HG03066 (cell line): ENCODE data around the gene PLEKHM3.
"Not testable (repeated sequence)": the region's sequence is repeated elsewhere in the genome, so short reads cannot be mapped to it uniquely, and the experiment has no call there.

ENCODE experiments used
- ATAC-seq: cut with Tn5 transposase; IDR thresholded peaks from one replicate; pipeline ENCODE4 v1.9.1; 2021; ENCODE audit warnings: low read depth; ENCODE audit not compliant: unreplicated experiment

The PLEKHM3 gene

DNA sequence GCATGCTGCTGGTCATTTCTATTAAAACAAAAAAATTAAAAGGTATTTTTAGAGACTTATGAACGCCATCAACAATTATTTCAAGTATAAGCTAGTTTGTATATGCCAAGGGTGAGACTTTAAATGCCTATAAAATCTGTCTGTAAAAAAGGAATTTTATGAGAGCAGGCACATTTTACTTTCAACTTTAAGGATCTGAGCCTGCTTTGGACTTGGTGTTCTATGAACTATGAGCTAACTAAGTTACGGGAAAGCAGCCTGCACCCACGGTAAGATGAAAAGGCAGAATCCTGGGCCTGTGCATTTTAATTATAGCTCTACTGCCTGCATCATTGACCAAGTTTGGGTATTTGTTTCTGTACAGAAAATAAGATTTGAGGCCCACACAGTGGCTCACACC is 95.4 kb downstream of the PLEKHM3 start:
- no peak for ATAC-seq

- no peak for ATAC-seq
Measured at GRCh38 chr2:207928079-207928478, 97.2 kb downstream of the PLEKHM3 start.

DNA sequence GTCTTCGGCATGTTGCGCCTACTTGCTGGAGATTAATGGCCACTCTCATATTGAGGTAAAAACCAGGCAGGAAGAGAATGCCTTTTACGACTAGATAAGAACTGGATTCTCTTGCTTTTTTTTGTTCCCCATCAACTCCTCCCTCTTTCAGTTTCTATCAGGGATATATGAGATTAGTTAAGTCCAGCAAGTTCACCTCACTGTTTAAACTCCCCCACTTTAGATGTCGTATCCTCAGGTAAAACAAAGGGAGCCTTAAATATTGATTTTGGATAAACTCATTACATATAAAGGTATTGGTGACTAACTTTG is 98.4 kb downstream of the PLEKHM3 start:
- no peak for ATAC-seq

DNA sequence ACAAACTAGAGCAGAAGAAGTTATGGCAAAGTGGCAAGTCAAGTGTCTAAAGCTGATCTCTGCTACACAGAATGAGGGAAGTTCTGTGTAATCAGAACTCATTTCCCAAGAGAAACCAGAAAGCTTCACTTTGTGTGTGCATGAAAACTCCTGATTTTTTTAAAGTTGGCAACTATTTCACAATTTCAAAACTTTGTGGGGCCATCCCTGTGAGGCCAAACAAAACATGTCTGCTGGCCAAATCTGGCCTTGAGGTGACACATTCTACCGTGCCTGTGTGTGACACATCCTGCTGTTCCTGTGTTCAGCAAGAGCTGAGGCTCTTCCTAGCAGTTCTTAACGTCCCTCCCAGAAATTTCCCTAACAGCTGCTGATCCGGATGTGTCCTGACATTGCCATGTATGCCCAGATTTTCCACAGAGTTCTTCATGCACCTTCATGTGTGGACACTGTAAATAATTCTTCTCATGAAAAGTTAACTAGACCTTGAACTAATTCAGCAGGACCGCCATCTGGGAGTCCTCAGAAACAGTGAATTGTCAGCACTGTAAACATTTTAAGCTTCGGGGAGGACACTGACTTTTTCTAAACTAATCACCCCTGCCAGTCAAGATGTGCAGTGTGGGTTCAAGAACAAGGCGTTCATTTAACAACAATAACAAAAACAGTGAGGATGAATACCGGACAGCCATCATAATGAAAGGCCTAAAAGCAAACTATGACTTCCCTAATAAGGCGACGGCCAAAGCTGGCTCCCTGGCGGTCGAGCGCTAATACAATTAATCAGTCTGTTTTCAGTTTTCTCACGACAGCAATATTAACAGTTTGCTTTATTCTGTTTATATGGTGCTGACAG is 99.0 kb downstream of the PLEKHM3 start:
- ATAC-seq = no peak

DNA sequence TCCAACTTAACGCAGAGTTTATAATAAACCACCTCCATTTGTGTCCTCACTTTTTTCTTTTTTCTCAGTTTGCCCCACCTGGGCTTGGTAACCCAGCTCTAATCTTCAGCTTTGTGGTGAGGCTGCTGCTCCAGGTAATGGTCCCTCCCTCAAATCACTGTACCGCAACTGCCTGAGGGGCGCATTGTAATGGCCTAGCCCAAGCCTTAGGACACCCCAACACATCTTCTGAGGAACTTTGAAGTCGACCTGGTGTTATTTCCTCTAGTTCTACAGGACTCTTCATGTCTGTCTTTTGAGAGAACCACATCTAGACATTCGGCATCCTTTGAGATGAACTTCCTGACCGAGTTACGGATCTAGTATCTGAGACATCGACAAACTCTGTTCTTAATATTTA is 99.7 kb downstream of the PLEKHM3 start:
- ATAC-seq = no peak

DNA sequence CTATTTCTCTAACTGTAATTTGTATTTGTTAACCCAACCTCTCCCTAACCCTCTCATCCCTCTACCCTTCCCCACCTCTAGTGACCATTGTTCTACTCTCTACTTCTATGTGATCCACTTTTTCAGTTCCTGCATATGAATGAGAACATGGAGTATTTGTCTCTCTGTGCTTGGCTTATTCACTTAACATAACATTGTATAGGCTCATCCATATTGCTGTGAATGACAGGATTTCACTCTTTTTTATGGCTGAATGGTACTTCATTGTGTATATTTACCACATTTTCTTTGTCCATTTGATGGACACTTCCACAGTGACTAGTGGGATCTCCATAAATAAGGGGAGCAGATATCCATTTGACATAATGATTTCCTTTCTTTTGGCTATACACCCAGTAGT is 103.7 kb downstream of the PLEKHM3 start:
- ATAC-seq = no peak

DNA sequence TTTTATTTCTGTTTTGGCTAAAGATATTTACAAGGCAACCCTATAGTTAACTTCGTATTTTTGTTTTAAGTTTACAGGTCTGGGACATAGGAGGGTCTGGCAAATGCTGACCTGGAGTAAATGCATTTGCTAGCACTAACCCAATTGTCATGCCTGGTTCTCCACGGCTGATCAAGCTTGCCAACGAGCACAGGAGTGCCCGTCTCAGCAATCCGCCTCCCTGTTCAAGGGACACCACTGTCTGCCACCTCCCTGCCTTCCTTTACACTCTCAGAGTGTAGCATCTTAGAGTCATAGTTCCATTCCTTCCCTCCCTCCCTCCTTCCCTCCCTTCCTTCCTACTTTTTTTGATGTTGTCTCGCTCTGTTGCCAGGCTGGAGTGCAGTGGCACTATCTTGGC is 104.6 kb downstream of the PLEKHM3 start:
- ATAC-seq = no peak

GRCh38 chr2:207920321-207920720 is 105.0 kb downstream of the PLEKHM3 start:
- no peak for ATAC-seq

- no peak for ATAC-seq
Measured at GRCh38 chr2:207919164-207919919, 106.0 kb downstream of the PLEKHM3 start.

DNA sequence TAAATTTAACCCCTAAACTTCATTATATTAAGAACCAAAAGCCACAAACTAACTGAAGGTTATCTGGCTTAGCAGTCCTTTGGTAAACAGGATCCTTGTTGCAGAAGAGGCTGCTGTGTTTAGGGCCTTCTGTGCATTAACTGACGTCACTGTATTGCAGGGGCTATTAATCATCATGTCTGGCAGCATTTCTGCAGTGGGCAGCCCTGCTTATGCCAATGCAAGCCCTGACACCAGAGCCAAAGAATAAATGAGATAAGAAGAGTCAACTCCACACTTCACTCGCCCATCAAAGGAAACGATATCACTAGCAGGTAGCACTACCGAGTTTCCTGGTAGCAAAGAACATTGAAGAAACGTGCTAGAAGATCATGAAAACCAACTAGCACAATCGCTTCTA is 110.6 kb downstream of the PLEKHM3 start:
- no peak for ATAC-seq

GRCh38 chr2:207913772-207914358 is 111.5 kb downstream of the PLEKHM3 start:
- ATAC-seq = no peak

DNA sequence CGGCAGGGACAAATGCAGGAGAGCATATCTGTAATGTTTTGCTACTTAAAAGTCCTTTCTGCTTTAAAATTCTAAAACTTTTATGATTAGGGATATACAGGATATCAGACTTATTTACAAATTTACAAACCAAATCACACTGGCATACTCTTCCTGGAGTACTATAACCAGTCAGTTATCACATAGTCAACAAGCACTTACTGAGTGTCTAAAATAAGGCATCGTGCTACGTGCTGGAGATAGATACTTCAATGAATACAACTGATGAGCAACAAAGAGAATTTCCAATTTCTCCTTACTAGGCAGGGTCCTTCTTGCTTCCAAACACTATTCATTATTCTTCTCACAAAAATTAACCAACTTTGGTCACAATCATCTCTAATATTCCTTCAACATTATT is 113.5 kb downstream of the PLEKHM3 start:
- no peak for ATAC-seq

DNA sequence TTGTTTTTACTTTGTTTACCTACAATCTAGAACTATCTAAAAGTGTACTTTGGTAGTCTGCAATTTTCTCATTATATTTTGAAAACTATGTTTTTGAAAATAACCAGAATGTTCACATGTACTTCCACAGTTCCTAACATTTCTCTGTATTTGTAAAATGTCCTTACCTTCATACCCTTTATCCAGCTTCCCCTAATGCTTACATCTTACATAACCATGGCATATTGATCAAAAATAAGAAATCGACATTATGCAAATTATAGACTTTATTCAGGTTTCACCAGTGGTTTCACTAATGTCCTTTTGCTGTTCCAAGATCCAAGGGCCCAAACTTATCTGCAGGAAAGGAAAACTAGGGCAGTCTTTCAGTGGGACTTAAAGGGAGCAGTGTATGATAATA is 114.1 kb downstream of the PLEKHM3 start:
- no peak for ATAC-seq

DNA sequence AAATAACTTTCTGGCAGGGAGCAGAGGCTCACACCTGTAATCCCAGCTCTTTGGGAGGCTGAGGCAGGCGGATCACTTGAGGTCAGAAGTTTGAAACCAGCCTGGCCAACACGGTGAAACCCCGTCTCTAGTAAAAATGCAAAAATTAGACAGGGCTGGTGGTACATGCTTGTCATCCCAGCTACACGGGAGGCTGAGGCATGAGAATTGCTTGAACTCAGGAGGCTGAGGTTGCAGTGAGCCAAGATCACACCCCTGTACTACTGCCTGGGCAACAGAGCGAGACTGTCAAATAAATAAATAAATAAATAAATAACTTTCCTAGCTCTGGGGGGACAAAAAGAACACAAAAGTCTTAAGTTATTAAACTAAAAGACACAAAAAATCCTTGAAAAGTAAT is 118.8 kb downstream of the PLEKHM3 start:
- ATAC-seq = not testable (repeated sequence)

- no peak for ATAC-seq
Measured at GRCh38 chr2:207905546-207905945, 119.8 kb downstream of the PLEKHM3 start.

GRCh38 chr2:207903236-207903635 is 122.1 kb downstream of the PLEKHM3 start:
- ATAC-seq = no peak

GRCh38 chr2:207902821-207903220 is 122.5 kb downstream of the PLEKHM3 start:
- ATAC-seq = no peak

DNA sequence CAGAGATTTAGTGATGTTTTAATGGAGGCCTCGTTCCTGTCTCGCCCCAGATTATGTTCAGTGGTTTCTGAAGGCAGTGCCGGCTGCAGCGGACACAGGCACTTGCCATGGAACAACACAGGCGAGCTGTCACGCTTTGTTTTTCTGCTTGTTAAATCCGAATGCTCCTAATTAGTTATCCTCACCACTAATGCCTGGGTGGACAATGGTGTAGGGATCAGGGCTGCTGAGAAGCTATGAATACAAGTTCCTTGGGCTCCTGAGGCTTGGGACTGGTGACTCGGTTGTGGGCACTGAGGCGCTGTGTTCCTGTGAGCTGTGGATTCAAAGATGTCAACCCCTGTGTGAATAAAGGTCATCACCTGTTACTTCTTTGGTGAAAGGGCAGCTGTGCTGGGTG is 123.5 kb downstream of the PLEKHM3 start:
- ATAC-seq = no peak

GRCh38 chr2:207901401-207901800 is 123.9 kb downstream of the PLEKHM3 start:
- ATAC-seq = no peak

GRCh38 chr2:207898354-207898695 is 127.0 kb downstream of the PLEKHM3 start:
- ATAC-seq = no peak

DNA sequence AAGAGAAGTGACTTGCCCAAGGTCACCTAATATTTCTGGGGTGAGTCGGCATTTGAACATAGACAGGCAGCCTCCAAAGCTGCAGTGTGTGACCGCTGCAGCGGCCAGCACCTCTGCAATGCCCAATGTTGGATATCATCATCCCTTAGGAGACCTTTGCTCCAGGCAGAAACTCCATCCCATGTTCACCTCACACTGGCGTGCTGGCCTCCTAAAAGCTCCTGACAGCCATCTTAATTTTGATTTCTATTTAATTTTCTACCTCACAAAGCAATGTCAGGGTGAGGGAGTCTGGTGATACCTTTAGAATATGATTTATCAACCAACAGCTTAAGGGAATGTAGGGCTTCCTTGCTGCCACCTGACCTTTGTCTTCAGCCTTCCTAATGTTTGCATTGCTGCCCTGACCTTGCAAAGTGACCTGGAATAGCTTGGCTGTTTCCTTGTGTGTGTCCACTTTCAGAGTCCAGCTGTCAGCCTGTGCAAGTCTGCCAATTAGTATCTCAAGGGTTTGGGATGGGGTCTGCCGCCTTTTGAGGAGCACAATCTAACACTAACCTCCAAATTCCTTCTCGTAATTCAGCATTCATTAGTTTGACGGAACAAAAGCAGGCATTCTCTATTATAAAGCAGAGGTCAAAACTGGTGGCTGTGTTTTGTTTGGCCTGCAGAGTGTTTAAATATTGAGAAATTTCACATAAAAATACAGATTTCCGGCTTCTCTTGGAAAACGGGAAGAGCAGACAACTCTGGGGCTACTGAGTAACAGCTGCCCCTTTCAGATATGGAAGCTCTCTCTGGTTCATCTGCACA is 127.6 kb downstream of the PLEKHM3 start:
- ATAC-seq = no peak
